Fibroblast of villous mesenchyme (primary cell): ENCODE results near the gene TRUB1. TPM values are rescaled to one million over a fixed set of nuclear protein-coding genes. Genes with fewer than 3 reads are reported as not detected.

Experiments used
- DNase-seq: peaks from one replicate; pipeline ENCODE4 v3.0.0-alpha.2; 2010; ENCODE audit warnings: low read depth
- H3K4me3 ChIP-seq: 2 replicates; pipeline ENCODE4 v1.5.1; 2011; ENCODE audit warnings: low read depth, mild to moderate bottlenecking, low read length
- CTCF ChIP-seq: IDR thresholded peaks from 2 replicates; pipeline ENCODE4 v1.5.1; 2012; ENCODE audit warnings: low read depth, mild to moderate bottlenecking, low read length; ENCODE audit not compliant: insufficient read depth
- small RNA-seq: library from RNA; depleted of rRNA; stranded (forward); fragments of <200 nt; gene quantifications from one replicate; pipeline ENCODE3, GENCODE V24; 2012
- total RNA-seq: library from RNA; depleted of rRNA; stranded (reverse); fragments of >200 nt; gene quantifications from 2 replicates; pipeline ENCODE4 v1.2.3, GENCODE V29; 2012

Gene TRUB1
- total RNA-seq, 1 donor = 42.3 TPM

- TF ChIP-seq CTCF = no peak
- no peak for DNase-seq
- H3K4me3 ChIP-seq = no peak overlapping the region
These were observed 84.7 kb downstream of the TRUB1 start for GRCh38 chr10:115022733-115023132.

DNA sequence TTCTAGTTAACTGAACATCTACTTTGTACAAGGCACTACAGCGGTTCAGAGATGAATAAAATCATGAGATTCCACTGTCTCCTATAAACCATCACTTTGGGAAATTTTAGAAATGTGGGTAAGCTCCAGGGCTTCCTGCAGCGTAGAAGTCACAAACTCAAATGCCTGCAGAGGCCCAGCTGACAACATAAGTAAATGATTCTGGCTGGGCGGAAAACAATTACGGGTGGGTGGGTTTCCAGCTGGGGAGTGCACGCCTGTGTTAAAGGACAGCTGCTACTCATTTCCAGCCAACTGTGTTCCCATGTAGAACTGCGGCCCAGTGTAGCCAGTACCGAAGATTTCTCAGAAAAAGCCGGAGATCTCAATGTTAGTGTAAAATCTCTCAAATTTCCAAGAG, 85.7 kb downstream of the TRUB1 start:
- no peak for DNase-seq
- no peak overlapping the region for H3K4me3 ChIP-seq
- no peak for TF ChIP-seq CTCF

DNA sequence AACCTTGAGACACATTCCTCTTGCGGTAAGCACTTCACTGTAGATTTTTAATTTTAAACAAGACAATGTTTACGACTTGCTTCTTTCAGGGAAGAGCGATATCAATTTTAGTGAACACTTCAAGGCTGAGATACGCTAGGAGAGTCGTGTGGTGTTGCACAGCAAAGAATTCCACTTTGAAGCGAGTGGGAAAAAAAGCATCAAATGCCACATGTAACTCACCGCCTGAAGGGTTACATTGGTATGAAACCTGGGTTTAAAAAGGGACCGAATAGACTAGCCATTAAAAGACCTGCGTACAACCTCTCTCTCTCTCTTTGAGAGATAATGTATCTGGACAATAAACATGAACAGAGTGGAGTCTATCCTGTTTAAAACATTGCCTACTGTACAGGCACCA, 86.4 kb downstream of the TRUB1 start:
- H3K4me3 ChIP-seq = no peak overlapping the region
- TF ChIP-seq CTCF = no peak
- no peak for DNase-seq

DNA sequence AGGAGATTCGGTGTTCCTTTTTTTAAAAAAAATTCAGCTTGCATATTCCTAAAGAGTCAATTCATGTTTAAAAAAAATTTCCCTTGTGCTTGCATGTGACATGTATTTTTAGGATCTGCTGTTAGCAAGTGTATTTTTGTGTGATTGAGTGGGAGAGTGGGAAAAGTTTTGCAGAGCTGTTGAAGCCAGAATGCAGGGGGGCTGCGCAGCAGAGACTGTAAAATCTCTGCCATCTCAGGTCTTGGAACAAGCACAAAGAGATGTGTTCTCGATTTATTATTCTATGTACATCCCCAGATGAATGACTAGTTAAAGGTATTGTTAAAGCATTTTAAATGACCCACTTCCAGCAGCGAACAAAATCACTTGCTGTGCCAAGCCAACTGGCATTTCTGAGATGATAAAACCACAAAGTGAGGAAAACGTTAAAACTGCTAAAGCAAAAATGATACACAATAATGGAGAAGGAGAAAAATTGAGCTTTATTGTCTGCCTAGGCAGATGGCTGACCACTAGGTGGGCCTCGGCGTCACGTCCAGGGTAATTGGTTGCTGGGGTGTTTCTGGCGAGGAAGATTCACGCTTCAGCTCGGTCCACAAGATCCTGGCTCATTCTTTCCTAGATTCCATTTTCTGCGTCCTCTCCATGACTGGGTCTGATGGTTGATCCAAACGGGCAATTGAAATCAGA, 88.2 kb downstream of the TRUB1 start:
- no peak for DNase-seq
- TF ChIP-seq CTCF = no peak
- no peak overlapping the region for H3K4me3 ChIP-seq

DNA sequence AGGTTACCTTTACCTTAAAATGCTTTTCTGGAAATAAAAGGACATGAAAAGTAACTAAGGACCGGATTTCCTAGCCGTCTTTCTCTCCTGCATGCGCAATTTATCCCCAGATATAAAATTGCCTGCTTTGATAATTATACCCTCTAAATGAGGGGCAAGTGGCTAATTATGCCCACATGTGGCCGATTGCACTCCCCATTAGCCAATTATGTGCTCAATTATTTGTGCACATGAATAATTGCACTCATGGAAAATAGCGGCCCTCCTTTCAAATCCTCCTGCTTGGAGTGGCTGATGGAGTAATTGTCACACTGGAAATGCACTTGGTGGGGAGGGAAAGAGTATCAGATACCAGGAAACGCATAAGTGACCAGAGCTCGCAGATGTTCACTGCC, 88.7 kb downstream of the TRUB1 start:
- no peak overlapping the region for H3K4me3 ChIP-seq
- no peak for TF ChIP-seq CTCF
- no peak for DNase-seq

Small RNA genes lying within 50 kb of the gene (small RNA-seq; reads per million reads assigned to genes)
- gene RNU6-1121P = not detected

Other genes with a start within 250 kb of the TRUB1 start
- 35.1 and 38.0 TPM in 2 replicates for gene FHIP2A, start 116.4 kb upstream of the TRUB1 start, total RNA-seq
- 8.4 and 13.0 TPM in 2 replicates for gene ATRNL1, start 155.2 kb downstream of the TRUB1 start, total RNA-seq